Measurements from ENCODE around the gene TTLL11.

- TF ChIP-seq POLR2A (IDR thresholded peaks at IDR 0.05): no peak
- TF ChIP-seq CTCF (IDR thresholded peaks at IDR 0.05): no peak
- no peak for TF ChIP-seq EP300 (IDR thresholded peaks at IDR 0.05)
These were observed 95.3 kb downstream of the TTLL11 start for GRCh38 chr9:121997791-121998190.

Data from tibial nerve (tissue), 4 donors.